Stimulated activated CD8-positive, alpha-beta memory T cell treated with anti-CD3 and anti-CD28 coated beads, Interleukin-7, amount 100 ng/mL, for 4 hours (primary cell): ENCODE measurements around the gene BMI1.

Experiments used
- DNase-seq, 2 donors: peaks; one replicate each; pipeline ENCODE4 v3.0.0-alpha.2; 2020; ENCODE audit warnings: low read depth in 2 of 2

The BMI1 gene

DNA sequence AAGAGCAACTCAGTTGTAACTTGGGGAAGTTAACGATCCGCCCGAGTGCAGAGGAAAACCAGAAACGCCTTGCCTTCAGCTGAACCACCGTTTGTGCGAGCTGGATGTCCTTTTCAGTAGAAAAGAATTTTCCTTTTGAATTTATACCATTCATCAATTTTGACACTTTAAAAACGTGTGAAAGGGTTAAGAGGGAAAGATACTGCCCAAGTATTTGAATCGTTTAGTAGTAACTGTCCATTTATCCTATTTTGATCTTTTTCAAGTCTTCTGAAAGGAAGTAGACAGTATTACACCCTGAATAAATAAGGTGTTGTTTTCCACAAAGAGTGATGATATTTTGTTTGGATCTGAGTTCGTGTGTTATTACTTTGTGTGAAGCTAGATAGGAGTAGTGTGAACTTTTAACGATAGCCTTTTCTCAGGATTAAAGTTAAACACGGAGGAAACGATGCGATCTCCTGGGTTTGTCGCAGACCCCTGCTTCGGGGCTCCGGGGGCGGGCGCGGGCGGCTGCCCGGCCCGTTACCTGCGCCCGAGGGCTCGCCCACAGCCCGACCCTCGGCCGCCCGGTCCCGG, 830 bp upstream of the BMI1 start:
- DNase-seq, result no peak

DNA sequence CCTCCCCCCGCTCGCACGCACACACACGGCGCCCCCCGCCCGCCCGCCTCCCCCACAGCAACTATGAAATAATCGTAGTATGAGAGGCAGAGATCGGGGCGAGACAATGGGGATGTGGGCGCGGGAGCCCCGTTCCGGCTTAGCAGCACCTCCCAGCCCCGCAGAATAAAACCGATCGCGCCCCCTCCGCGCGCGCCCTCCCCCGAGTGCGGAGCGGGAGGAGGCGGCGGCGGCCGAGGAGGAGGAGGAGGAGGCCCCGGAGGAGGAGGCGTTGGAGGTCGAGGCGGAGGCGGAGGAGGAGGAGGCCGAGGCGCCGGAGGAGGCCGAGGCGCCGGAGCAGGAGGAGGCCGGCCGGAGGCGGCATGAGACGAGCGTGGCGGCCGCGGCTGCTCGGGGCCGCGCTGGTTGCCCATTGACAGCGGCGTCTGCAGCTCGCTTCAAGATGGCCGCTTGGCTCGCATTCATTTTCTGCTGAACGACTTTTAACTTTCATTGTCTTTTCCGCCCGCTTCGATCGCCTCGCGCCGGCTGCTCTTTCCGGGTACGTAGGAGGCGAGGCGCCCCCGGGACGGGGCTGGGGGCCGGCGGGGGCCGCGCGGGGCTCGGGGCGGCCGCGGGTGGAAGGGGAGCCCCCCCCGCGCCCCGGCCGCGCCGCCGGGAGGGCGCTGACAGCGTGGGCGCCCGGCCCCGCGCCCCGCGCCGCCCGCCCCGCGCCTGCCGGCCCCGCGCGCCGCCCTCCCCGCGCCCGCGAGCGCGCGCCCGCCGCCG, 441 bp downstream of the BMI1 start:
- peak in 1 of 2 donors; percentile 72 for DNase-seq

DNA sequence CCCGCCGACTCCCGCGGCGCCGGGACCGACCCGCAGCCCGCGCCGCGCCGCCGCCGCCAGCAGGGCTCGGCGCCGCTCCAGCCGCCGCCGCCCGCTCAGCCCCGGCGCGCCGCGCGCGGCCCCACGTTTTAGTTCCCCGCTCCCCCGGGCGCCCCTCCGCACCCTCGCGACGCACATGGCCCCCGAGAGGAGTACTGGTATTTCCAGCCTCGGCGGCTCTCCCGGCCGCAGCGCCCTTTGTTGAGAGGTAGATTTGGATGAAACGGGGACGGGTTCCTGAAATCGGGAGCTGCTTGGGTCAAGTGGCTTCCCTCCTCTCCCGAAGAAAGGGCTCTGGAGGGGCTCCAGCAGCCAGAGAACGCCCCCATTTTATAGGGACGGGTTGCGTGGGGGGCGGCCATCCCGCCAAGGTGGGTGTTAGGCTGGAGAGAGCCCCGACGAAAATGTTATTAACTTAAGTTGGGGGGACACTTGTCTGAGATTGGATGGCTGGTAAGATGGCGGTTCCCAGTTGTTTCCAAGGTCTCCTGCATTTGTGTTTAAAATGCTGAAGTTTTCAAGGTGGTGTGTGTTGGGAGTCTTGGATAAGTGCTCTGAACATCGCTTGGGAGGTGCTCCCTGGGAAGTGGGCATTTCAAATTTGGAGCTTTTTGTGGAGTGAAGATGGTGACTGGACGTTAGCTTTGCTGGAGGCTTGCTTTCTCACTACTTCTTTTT, 1.2 kb downstream of the BMI1 start:
- DNase-seq, result peak in 1 of 2 donors; percentile 16

DNA sequence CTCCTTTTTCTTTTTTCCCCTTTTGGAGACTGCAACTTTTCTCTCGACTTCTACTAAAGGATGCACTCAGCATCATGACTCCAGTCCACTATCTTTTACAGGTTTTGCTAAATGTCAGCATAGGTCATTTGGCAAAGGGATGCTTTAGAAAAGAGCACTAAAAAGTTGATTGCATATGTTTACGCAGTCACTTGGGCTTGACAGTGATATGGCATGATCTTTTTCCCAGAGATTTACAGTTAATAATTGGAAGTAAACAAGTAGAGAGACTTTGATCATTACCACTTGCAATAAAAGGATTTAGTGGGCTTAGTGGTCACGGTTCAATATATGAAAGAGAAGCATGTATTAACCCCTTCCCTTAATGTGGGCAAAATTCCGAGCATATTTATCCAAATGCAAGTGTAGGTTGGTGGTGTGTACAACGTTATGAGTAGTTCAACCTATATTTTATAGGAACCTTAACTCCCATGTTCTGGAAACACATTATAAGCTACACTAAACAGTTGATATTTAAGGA, 1.8 kb downstream of the BMI1 start:
- DNase-seq, result no peak

DNA sequence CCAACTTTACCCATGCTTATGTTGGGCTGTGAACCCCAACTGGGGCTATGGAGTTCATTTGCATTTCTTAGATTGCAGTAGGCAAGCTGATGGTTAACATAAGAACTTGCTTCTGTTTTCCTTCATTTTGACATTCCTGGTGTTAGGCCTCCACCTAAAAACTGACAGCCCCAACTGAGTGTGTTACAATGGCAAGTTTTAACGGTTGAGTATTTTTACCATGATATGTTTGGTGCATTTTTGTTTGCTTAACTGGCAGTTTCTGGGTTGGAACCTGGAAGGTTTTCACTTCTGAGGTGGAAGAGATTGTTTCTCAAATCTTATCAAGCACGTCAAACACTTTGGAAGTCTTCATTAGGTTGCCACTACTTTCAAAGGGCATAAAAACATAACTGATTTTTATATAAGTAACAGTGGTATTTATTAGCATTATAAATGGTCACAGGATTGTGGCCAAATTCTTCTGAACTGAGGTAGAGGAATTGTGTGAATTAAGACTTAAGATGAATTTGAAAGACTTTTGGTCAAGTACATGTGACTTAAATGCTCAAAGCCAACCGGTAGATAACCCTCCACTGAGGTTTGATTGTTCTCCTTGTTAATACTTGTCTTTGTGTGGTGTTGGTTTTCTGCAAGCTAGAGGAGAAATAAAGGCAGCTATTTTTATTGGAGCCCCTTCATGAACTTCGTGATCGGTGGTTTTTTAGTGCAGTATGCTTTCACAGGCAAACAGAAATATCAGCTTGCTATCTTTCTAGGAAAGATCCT, 2.8 kb downstream of the BMI1 start:
- DNase-seq, result no peak

DNA sequence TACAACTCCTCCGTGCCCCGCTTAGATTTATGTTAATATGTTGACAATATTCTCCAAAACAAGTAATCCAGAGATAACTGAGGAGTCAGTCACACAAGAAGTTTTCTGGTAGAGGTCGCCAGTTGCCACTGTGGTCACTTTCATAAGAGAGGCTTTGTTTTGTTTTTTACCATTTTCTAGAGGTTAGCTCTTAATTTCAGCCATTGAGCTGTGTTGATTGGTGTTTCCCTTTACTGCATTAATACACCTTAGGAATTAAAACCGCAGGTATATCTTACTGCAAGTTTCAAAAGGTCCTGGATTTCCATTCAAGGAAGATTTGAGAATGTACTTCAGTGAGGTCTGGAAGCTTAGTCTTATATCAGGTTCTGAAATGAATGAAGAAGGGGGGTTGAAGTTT, 3.5 kb downstream of the BMI1 start:
- no peak for DNase-seq

DNA sequence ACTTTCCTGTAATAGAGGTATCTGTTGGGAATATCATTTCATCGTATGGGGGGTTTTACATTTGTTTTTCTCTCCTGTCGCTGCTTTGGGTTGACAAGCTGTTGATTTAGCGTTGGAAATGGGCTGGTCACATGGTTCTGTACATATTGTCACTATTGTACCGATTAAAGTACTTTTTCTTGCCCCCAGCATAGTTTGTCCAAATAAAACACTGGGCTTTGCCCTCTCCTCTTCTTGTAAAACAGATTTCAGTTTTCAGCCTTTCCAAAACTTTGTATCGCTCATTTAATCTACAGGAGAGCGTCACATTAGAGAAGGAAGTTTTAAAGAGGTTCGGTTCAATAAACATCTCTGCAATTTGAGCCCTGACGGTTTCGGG, 4.0 kb downstream of the BMI1 start:
- no peak for DNase-seq

DNA sequence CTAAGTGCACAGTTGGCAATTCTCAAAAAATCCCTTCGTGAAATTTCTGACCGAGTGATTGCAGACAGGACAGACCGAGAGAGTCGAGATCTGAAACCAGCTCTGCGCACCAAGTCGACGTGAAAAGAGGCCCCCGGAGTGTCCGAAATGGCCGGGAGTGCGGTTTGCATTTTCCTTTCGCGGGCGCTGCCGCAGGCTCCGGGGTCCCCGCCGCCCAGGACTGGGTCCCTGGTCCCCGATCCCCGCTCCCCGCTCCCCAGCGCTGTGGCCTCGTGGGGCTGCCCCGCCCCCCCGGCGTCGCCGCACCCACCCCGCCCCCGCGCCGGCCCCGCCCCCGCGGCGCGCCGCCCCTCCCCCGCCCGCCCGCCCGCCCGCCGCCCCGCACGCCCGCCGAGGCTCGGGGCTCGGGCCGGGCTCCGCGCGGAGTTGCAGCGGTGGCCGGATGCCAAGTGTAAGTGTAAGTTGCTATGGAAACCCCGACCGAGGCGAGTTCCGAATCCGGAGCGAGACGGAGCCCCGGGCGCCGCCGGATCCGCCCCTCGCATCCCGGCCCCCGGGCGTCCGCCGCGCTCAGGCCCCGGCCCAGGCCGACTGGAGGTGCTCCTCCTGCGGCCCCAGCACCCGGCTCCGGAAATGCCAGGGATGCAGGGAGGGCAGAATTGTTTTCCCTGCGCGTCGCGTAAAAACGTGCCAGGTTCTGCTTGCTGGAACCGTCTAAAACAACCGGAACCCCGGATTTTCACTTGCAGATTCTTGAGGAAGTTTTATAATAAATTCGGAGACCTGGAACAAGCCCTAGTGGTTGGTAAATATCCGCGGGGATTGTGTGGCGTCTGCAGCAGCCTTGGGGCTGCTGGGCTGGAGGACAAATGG, 4.6 kb downstream of the BMI1 start:
- DNase-seq, result peak in 1 of 2 donors; percentile 67

DNA sequence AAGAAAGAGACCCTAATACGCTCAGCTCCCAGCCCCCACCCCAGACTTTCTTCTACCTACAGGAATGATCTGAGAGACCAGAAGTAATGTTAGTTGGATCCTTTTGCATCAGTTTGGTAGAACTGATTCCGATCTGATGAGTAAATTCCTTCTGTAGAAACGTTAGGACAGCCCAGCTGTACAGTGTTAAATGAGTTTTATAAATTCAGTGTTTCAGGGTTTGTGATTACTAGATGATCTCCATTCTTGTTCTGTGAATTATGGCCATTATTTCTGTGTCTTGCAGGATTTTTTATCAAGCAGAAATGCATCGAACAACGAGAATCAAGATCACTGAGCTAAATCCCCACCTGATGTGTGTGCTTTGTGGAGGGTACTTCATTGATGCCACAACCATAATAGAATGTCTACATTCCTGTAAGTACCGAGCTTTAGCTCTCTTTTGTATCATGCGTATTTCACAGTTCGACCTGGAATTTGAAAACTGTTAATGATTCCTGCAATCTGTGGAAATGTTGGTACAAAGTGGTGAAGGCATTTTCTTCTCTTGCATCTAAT, 5.3 kb downstream of the BMI1 start:
- no peak for DNase-seq

DNA sequence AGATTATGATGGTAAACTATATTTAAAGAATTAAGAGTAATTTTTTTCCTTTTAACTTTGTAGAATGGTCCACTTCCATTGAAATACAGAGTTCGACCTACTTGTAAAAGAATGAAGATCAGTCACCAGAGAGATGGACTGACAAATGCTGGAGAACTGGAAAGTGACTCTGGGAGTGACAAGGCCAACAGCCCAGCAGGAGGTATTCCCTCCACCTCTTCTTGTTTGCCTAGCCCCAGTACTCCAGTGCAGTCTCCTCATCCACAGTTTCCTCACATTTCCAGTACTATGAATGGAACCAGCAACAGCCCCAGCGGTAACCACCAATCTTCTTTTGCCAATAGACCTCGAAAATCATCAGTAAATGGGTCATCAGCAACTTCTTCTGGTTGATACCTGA, 8.3 kb downstream of the BMI1 start:
- no peak for DNase-seq

DNA sequence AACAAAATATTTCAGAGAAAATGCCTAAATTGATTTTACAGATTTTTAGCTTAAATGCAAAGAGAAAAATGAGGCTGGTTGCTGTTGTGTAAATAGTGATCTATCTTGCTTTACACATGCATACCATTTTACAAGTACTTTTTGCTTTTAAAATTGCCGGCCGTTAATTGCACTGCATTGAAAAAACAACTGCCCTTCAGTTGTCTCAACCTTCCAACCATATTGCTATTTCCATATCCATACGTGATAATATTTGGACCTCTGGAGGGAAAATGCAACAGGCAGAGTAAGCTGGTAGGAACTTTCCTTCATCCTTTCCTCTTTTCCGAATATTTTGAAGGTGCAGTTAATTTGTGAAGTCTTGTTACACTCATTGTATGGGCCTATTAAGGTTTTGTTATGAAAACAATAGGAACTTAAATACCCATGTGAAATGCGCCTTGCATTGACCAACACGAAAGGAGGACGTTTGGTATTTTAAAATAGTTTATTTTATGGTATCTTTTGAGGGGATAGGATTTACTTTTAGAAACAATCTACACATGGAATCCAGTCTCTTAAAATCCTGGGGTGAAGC, 11.3 kb downstream of the BMI1 start:
- DNase-seq, result no peak

DNA sequence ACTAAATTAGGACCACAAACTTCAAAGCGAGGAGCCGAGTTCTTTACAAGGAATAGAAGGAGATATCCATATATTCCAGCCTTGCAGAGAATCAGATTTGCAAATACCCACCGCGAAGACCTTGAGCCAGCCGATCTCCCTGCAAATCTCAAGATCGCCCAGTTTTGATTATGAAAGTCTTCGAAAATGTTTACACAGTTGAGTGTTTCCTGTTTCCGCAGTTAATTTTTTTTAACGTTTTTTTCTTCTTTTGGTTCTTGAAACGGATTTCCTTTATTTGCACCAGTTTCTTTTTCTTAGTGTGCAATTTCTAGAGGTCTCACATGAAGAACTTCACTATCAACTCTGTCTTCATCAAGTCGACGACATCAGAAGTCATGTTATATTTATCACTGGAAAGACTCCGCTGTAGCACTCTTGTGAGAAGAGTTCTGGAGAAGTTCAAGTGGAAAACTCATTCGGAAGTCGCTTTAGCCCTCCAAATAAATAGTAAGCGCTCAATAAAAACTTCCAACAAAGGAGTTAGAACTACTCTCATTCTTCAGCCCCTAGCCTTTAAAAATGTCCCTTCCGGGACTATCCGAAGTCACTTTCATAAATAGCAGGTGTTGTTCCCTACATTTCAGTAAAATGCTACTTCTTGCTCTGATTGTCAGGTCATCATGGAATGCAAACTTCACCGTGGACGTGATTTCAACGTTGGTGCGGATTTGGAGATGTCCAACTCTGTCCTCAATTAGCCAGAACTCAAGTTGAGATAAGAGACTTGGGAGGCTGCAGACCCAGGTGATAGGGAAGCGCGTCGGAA, 12.5 kb downstream of the BMI1 start:
- DNase-seq, result no peak

DNA sequence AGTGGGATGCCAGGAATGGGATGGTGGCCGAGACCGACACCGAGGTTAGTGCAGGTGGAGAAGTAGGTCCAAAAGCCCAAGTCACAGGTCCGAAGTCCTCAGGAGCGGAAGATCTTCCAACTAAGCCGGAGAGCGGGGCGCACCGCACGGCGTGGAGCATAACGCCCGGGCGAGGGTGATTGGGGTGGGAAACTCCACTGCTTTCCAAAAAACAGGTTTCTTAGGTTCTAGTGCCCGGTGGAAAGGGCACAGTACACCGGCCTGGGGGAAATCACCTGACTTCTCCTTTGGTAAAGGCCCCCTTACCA, 13.0 kb downstream of the BMI1 start:
- DNase-seq, result no peak

DNA sequence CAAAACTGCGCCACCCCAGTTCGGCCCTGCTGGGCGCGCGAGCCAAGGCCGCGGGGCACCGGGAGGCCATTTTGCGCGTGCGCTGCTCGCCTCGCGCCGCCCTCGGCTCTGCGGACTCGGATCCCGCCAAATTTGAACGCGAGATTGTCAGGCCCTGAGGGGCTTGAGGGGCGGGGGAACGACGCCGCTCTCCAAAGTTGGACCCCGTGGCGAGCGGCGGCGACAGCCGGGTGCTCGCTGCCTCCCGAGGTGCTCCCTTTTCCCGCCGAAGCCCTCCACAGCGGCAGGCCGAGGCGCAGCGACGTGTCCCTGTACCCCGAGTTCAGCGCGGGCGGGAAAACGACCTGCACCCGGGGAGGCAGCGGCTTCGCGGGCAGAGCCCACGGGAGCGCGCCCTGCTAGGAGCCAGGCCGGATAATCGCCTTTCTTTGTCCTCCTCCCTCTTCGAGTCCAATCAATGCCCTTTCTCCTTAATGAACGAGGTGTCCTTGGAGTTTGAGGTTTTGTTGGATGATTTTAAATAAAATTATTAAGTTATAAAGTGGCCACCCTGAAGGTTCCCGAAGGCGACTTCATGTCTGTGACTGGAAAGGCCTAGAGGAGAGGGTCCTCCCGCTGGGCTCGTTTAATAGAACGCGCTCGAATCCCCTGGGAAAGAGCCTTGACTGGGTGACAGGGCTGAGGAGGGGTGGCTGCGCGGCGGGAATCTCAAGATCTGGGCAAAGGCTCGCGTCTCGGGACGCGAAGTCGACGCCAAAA, 13.7 kb downstream of the BMI1 start:
- no peak for DNase-seq

DNA sequence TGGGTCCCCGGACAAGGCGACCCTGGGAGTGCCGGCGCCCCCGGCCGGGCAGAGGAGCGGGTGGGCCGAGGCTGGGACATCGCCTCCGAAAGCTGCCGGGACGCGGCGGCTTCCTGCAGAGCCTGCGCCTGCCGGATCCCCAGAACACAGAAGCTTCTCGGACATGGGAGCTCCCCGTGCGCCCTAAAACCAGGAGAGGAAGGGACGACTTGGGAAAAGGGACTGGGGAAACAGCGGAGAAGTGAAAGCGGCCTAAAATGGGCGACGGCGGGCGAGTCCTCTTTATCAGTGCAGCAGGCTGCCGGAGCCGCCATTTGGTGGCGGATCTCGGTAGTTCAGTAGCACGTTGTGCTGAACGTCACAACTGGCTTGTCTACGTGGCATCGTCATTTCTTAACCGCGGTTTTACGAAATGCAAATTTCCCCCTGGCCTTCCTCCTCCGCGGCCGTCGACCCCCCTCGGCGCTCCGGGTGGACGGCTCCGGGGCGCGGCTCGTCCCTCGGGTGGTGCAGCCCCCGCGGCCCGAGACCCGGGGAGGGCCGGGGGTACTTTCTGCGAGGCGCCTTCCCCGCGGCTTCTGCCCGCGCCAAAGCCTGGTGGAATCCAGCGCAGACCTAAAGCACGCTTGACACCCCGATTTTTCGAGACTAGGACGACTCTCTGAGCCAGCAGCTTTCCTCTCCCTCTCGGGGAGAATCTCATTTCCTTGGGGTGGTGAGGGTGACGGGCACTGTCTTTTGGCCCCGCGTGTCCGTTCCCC, 14.5 kb downstream of the BMI1 start:
- peak in 1 of 2 donors; percentile 50 for DNase-seq

DNA sequence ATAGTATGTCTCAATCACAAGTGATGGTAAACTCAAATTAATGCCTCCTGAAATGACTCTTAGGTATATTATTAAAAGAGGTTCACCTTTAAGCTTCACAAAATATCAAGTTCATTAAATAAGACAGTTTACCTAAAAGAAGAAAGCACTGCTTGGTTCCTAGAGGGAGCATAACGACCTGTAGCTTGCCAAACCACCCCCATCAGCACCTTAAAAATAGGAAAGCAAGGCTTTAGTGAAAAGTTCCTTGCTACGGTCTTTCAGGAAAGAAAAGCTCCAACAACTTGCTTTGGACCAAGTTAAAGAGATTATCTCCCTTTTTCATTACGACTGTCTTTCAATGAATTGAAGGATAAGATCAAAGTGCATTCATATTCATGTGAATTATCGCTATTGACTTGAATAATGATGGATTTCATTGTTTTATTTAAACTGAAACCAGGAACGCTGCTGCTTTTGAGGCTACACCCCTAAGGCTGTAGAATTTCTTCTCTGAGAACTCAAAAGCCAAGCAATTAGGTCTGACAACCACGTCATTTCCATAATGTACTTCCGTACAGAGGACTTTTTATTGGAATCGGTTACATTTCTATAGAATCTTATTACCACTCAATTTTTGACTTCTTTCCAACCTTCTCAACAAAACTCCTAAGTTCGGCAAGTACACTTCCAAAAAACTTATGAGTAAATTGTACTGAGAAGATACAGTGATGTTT, 17.4 kb downstream of the BMI1 start:
- DNase-seq, result no peak

DNA sequence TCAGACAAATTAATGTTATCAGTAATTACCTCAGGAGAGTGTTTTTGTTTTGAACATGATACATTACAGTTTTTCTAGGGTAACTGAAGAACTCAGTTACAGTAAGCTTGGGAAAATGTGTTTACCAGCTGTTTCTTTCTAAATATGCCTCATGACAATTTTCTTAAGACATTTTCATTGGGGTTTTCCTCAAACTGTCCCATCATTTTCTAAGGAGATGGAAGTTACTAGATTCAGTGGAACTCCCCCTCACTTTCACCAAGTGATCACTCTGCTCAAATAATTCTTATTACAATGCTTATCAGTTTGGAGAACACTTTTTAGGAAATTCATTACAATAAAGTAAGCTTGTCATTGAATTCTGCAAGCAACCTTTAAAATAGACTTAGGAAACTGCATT, 18.0 kb downstream of the BMI1 start:
- DNase-seq, result no peak
